Brain microvascular endothelial cell (primary cell): ENCODE measurements around the gene CDC42BPA.

Experiments used
- DNase-seq: peaks from one replicate; pipeline ENCODE4 v3.0.0-alpha.2; 2020
- H3K27ac ChIP-seq: fragments of 250-450 bp; sonication (Bioruptor Pico); 2 replicates; pipeline ENCODE4 v1.5.1; 2020; ENCODE audit warnings: mild to moderate bottlenecking, moderate library complexity
- H3K27me3 ChIP-seq: fragments of 250-450 bp; sonication (Bioruptor Pico); replicated peaks from 2 replicates; pipeline ENCODE4 v1.5.1; 2020; ENCODE audit warnings: mild to moderate bottlenecking
- H3K36me3 ChIP-seq: fragments of 250-450 bp; sonication (Bioruptor Pico); replicated peaks from 2 replicates; pipeline ENCODE4 v1.5.1; 2020; ENCODE audit warnings: mild to moderate bottlenecking
- H3K4me3 ChIP-seq: 2 replicates; pipeline ENCODE4 v1.5.1; 2011; ENCODE audit warnings: low read depth, mild to moderate bottlenecking, control low read depth, low read length, moderate library complexity
- CTCF ChIP-seq: IDR thresholded peaks from 2 replicates; pipeline ENCODE4 v1.5.1; 2011; ENCODE audit warnings: low read depth, mild to moderate bottlenecking, moderate library complexity, low read length, control low read depth, inconsistent platforms; ENCODE audit errors: missing control alignments
- in situ Hi-C: cut with HindIII; loops from 2 replicates; pipeline ENCODE4 v1.10.0; 2017; ENCODE audit warnings: low sequenced_read_pairs, low pct_ligation_motif_present

Gene CDC42BPA

DNA sequence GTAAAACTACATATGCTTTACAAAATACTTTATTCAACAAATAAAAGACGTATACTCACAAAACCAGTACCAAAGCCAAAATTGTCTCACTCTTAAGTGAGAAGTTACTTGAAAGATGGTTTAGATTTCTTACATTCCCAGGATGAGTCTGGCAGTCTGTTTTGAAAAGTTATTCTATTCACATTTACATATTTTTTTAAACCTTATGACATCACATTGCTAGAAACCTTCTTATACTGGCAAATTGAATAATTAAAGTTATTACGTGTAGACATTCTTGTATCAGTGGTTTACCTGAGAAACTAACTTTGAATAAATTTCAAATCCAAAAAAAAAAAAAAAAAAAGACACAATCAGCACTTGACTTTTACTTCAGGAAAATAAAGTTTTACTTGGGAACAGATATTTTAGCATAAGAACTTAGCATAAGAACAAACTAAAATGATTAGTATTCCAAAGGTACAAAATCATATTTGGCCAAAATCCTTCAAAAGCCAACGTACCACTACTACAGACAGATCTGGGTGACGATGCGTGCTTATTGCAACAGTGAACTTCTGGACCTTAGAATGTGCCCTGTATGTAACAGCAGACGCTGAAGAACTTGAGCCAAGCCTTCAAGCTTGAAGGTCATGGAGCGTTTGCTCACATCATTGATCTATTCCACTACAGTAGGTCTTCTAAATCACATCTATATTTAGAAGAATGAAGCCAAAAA is 2.5 kb downstream of the CDC42BPA start:
- Histone ChIP-seq H3K36me3 (no peaks in the 10 kb centered on the region), H3K27me3 (no peaks in the 10 kb centered on the region), H3K27ac (peak overlapping the region; percentile 20), H3K4me3 (peak overlapping the region; percentile 75)
- no peak for TF ChIP-seq CTCF
- in situ Hi-C loops, result no loop called here
- peak; percentile 45 for DNase-seq

- no peak overlapping the region for H3K27ac ChIP-seq
- H3K27me3 ChIP-seq, result no peaks in the 10 kb centered on the region
- in situ Hi-C loops, result no loop called here
- DNase-seq, result no peak
- H3K36me3 ChIP-seq, result no peaks in the 10 kb centered on the region
- peak overlapping the region; percentile 75 for H3K4me3 ChIP-seq
- TF ChIP-seq CTCF, result no peak
Observed at GRCh38 chr1:227314014-227314848, 4.1 kb downstream of the CDC42BPA start.

DNA sequence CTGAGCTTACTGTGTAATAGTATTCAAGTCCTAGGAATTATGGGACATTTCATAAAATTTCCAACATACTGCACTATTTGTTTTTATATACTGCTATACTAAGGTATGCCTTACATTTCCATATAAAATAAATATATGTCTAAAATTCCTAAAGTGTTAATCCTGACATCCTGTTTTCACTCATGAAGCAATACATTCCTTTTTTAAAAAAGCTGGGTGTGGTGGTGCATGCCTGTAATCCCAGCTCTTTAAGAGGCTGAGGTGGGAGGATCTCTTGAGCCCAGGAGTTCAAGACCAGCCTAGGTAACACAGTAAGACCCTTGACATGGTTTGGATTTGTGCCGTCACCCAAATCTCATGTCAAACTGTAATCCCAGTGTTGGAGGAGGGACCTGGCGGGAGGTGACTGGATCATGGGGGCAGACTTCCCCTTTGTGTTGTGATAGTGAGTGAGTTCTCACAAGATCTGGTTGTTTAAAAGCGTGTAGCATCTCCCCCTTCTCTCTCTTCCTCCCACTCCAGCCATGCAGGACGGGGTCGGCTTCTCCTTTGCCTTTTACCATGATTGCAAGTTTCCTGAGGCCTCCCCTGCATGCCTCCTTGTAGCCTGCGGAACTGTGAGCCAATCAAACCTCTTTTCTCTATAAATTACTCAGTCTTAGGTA is 5.8 kb downstream of the CDC42BPA start:
- Histone ChIP-seq H3K27me3 (no peaks in the 10 kb centered on the region), H3K4me3 (no peak overlapping the region), H3K27ac (peak overlapping the region; percentile 13), H3K36me3 (no peaks in the 10 kb centered on the region)
- no peak for DNase-seq
- in situ Hi-C loops, result no loop called here
- no peak for TF ChIP-seq CTCF

DNA sequence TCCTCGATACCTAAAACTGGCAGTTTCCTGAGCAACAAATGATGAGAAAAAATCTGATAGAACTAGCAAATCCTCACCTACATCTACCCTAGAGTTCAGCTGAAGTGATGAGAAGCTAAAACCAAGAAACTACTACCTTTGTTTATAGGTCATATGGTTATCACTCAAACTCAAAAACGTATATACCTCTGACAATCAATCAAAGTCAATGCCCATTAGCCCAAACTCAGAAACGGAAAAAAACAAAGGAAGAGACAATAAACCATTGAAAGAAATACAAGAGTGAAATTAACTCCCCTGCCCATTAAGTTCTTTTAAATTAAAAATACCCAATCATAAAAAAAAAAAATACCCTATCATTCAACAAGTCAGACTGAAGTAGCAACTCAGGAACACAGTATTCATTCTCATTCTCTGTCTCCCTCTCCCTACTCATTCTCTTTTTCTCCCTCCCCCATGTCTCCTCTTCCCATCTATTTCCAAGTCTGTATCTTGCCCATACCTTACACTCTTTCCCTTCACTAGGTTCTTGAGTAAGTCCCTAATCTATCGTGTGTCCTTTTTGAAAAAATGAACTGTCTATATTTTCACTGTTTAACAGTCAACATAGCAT is 6.8 kb downstream of the CDC42BPA start:
- in situ Hi-C loops, result no loop called here
- no peak for DNase-seq
- Histone ChIP-seq H3K4me3 (no peak overlapping the region), H3K27me3 (no peaks in the 10 kb centered on the region), H3K27ac (no peak overlapping the region), H3K36me3 (no peaks in the 10 kb centered on the region)
- no peak for TF ChIP-seq CTCF

DNA sequence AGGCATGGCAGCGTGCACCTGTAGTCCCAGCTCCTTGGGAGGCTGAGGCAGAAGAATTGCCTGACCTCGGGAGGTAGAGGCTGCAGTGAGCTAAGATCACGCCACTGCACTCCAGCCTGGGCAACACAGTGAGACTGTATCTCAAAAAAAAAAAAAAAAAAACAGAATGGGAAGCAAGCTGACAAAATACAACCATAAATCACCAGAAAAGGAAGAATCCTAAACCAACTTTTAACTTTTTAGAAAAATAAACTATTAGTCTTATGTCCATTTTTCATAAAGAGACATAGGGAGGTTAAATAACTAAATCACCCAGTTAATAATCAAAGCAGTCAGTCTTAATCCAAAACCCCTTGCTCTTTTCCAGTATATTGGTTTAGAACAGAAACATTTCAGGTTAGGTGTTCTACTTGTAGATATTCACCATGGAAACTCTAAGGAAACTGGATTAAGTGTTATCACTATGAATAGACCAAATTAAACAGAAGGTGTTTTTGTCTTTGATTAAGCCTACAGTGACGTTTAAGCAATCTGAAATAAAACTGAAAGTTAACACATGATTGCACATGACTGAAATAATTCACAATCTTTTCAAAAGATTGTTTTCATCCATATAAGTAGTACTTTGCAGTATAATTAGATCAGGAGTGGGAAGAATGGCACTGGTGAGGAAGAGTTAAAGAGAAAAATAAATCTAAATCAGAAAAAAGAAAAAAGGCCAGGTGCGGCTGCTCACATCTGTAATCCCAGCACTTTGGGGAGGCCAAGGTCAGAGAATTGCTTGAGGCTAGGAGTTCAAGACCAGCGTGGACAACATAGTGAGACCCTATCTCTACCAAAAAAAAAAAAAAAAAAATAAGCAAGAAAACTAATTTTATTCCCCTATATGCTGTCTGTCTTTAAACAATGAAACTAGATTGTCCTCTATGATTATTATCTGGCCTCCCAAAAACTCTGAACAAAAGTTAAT is 9.6 kb downstream of the CDC42BPA start:
- Histone ChIP-seq H3K27ac (no peak overlapping the region), H3K27me3 (no peaks in the 10 kb centered on the region), H3K4me3 (no peak overlapping the region), H3K36me3 (no peaks in the 10 kb centered on the region)
- TF ChIP-seq CTCF, result no peak
- no peak for DNase-seq
- in situ Hi-C loops, result no loop called here
